Liver (tissue), 9 donors: ENCODE results near the gene RALGAPA2. TPM values are rescaled to one million over a fixed set of nuclear protein-coding genes. Genes with fewer than 3 reads are reported as not detected.

ENCODE experiments used
- DNase-seq: peaks from one replicate; pipeline ENCODE4 v3.0.0-alpha.2; 2017; ENCODE audit warnings: low spot score
- H3K27ac ChIP-seq, 2 donors: one replicate each; pipeline ENCODE4 v1.7.0; 2013; ENCODE audit warnings: inconsistent platforms in 2 of 2, low read length in 2 of 2, control low read depth in 1 of 2, low read depth in 1 of 2, mild to moderate bottlenecking in 1 of 2
- H3K27me3 ChIP-seq, 4 donors: one replicate each; pipeline versions ENCODE4 v1.6.1 to v1.7.0; 2013; ENCODE audit warnings: low read length in 3 of 4, inconsistent platforms in 1 of 4, mild to moderate bottlenecking in 1 of 4, moderate library complexity in 1 of 4; ENCODE audit not compliant: control insufficient read depth in 4 of 4, insufficient read depth in 4 of 4
- H3K36me3 ChIP-seq, 4 donors: one replicate each; pipeline versions ENCODE4 v1.6.1 to v1.7.0; 2013; ENCODE audit warnings: low read length in 3 of 4, mild to moderate bottlenecking in 3 of 4, low read depth in 1 of 4, moderate library complexity in 1 of 4; ENCODE audit not compliant: control insufficient read depth in 4 of 4, insufficient read depth in 3 of 4
- H3K4me1 ChIP-seq, 4 donors: one replicate each; pipeline versions ENCODE4 v1.6.1 to v1.7.0; 2013; ENCODE audit warnings: low read length in 3 of 4, mild to moderate bottlenecking in 3 of 4, moderate library complexity in 1 of 4; ENCODE audit not compliant: control insufficient read depth in 4 of 4, insufficient read depth in 4 of 4
- H3K4me3 ChIP-seq, 3 donors: one replicate each; pipeline versions ENCODE4 v1.6.1 to v1.7.0; 2013; ENCODE audit warnings: low read length in 3 of 3, control low read depth in 1 of 3, low read depth in 1 of 3, mild to moderate bottlenecking in 1 of 3
- H3K9ac ChIP-seq, 2 donors: one replicate each; pipeline ENCODE4 v1.7.0; 2013; ENCODE audit warnings: low read length in 2 of 2, mild to moderate bottlenecking in 2 of 2, moderate library complexity in 2 of 2, control low read depth in 1 of 2, low read depth in 1 of 2
- H3K9me3 ChIP-seq, 4 donors: one replicate each; pipeline versions ENCODE4 v1.6.1 to v1.7.0; 2013; ENCODE audit warnings: low read length in 3 of 4; ENCODE audit not compliant: control insufficient read depth in 4 of 4
- EGR1 ChIP-seq, 2 donors: IDR thresholded peaks; 2 replicates each; pipeline ENCODE4 v1.6.1; 2016 to 2018; ENCODE audit warnings: antibody characterized with exemption in 2 of 2, low read depth in 2 of 2
- FOXA1 ChIP-seq: IDR thresholded peaks from 2 replicates; pipeline ENCODE4 v1.6.1; 2016; ENCODE audit warnings: antibody characterized with exemption
- FOXA2 ChIP-seq: IDR thresholded peaks from 2 replicates; pipeline ENCODE4 v1.6.1; 2016; ENCODE audit warnings: antibody characterized with exemption
- GABPA ChIP-seq, 2 donors: IDR thresholded peaks in 1 of 2; conservative IDR thresholded peaks in 1 of 2; 2 replicates each; pipeline ENCODE4 v1.6.1; 2016; ENCODE audit warnings: antibody characterized with exemption in 2 of 2, mild to moderate bottlenecking in 1 of 2, moderate library complexity in 1 of 2
- HNF4A ChIP-seq, 2 donors: conservative IDR thresholded peaks; 2 replicates each; pipeline ENCODE4 v1.6.1; 2016; ENCODE audit warnings: antibody characterized with exemption in 2 of 2, mild to moderate bottlenecking in 2 of 2
- HNF4G ChIP-seq: IDR thresholded peaks from 2 replicates; pipeline ENCODE4 v1.6.1; 2016; ENCODE audit warnings: antibody characterized with exemption
- JUND ChIP-seq, 2 donors: IDR thresholded peaks; 2 replicates each; pipeline ENCODE4 v1.6.1; 2016; ENCODE audit warnings: antibody characterized with exemption in 2 of 2
- NR2F2 ChIP-seq: IDR thresholded peaks from 2 replicates; pipeline ENCODE4 v1.6.1; 2016; ENCODE audit warnings: antibody characterized with exemption
- RAD21 ChIP-seq, 2 donors: IDR thresholded peaks; 2 replicates each; pipeline ENCODE4 v1.6.1; 2016; ENCODE audit warnings: antibody characterized with exemption in 2 of 2, mild to moderate bottlenecking in 2 of 2
- RXRA ChIP-seq, 2 donors: IDR thresholded peaks; 2 replicates each; pipeline ENCODE4 v1.6.1; 2017 to 2018; ENCODE audit warnings: antibody characterized with exemption in 2 of 2, mild to moderate bottlenecking in 1 of 2
- SP1 ChIP-seq: IDR thresholded peaks from 2 replicates; pipeline ENCODE4 v1.6.1; 2018; ENCODE audit warnings: antibody characterized with exemption, mild to moderate bottlenecking
- YY1 ChIP-seq: IDR thresholded peaks from 2 replicates; pipeline ENCODE4 v1.6.1; 2016; ENCODE audit warnings: antibody characterized with exemption, mild to moderate bottlenecking
- WGBS: extraction: QIAGEN DNeasy Blood & Tissue Kit; methylation state at CpG from one replicate; pipeline ENCODE4 v1.1.7; 2013; 5-methylcytosine and 5-hydroxymethylcytosine counted together
- polyA plus RNA-seq, 2 donors: library from polyadenylated mRNA; stranded (reverse) in 1 of 2; unstranded in 1 of 2; fragments of 200-250 nt in 1 of 2; fragments of >200 nt in 1 of 2; fragmentation: Nextera tagmentation in 1 of 2; extraction: Ambion mirVana in 1 of 2; gene quantifications; one replicate each; pipeline versions ENCODE4 v1.2.1 to v1.2.3, GENCODE V29; 2013 to 2015
- total RNA-seq, 2 donors: library from RNA; depleted of rRNA; stranded (reverse); fragments of >200 nt; gene quantifications; one replicate each; pipeline ENCODE4 v1.2.3, GENCODE V29; 2014
- TF ChIP-seq, protein P1 (sequence below): IDR thresholded peaks from 2 replicates; pipeline ENCODE4 v1.6.1; 2016; ENCODE audit warnings: antibody characterized with exemption
- TF ChIP-seq, protein P2 (sequence below): fragments of 150-350 bp; IDR thresholded peaks from 2 replicates; pipeline ENCODE4 v1.5.1; 2017; ENCODE audit warnings: improper control_type of control experiment, low read depth, low read length; ENCODE audit not compliant: missing input control
- TF ChIP-seq, protein P3 (sequence below): IDR thresholded peaks from 2 replicates; pipeline ENCODE4 v1.6.1; 2016; ENCODE audit warnings: antibody characterized with exemption
- TF ChIP-seq, protein P4 (sequence below): IDR thresholded peaks from 2 replicates; pipeline ENCODE4 v1.6.1; 2016; ENCODE audit warnings: antibody characterized with exemption
- TF ChIP-seq, protein P5 (sequence below): IDR thresholded peaks from 2 replicates; pipeline ENCODE4 v1.6.1; 2016; ENCODE audit warnings: antibody characterized with exemption, mild to moderate bottlenecking
- donor health status: healthy.
- donor health status: healthy.
- donor health status: healthy.
- donor health status: healthy.
- donor health status: healthy.

The RALGAPA2 gene
- total and polyA plus RNA-seq, 4 donors = 14.8 to 89.9 (median 25.1) TPM

DNA sequence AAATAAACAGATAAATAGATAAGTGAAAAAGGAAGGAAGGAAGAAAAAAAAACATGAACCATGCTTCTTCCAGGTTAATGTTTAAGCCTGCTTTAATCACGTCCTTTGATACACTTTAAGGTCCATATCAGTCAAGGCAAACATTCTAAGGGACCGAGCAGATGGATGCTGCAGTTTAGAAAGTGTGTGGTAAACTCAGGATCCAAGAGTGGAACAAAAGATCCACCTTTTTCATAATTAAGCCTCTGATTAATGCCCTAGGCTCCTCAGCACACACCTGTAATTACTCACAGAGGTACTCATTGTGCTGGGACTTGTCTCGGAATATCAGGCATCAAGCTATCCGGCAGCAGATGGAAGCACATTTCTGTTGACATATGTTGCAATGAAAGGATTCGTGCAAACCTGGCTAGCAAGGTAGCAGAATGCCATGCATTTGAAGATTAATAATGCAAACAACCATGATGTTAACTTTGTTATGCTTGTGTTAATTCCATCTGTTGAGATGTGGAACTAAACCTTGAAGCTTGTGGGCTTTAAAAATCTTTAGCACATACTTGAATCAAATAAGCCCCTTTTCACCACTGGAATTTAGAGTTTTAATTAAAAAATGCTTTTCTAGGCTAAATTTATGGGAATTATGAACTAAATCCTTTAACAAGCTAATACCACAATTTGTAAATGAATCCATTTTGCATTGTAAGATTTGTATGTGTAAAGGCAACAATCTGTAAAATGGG lies 163.7 kb downstream of the RALGAPA2 start (continued):
- peak in 1 of 2 donors; percentile 25 for TF ChIP-seq GABPA (IDR thresholded peaks at IDR 0.05 in 1 of 2, conservative IDR thresholded peaks at IDR 0.05 in 1 of 2)
- TF ChIP-seq, protein P1, sequence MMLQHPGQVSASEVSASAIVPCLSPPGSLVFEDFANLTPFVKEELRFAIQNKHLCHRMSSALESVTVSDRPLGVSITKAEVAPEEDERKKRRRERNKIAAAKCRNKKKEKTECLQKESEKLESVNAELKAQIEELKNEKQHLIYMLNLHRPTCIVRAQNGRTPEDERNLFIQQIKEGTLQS = no peak
- TF ChIP-seq HNF4A (conservative IDR thresholded peaks at IDR 0.05) = peak; percentile 54 to 60

DNA sequence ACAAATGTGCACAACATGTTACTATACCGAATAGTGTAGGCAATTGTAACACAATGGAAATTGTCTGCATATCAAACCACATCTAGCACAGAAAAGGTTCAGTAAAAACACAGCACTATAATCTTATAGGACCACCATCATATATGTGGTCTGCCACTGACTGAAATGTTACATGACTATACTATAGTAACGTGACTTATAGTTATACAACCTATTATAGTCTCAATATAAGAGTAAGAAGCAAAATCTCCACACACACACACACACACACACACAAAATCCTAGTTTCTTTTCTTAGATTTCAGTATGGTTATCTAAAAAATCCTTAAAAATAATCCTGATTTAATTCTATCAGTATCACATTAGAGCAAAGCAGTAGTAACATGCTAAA lies 164.6 kb downstream of the RALGAPA2 start:
- no peak overlapping the region for H3K4me3 ChIP-seq
- DNase-seq = no peak
- no peaks in the 10 kb centered on the region for H3K27me3 ChIP-seq
- no peak overlapping the region for H3K9ac ChIP-seq
- H3K36me3 ChIP-seq = peaks cover 1 to 12% (median 9%) of the 10 kb centered on the region in 4 donors
- no peak overlapping the region for H3K27ac ChIP-seq
- H3K4me1 ChIP-seq = peaks cover 0 to 25% (median 18%) of the 10 kb centered on the region in 4 donors
- TF ChIP-seq, protein P2, sequence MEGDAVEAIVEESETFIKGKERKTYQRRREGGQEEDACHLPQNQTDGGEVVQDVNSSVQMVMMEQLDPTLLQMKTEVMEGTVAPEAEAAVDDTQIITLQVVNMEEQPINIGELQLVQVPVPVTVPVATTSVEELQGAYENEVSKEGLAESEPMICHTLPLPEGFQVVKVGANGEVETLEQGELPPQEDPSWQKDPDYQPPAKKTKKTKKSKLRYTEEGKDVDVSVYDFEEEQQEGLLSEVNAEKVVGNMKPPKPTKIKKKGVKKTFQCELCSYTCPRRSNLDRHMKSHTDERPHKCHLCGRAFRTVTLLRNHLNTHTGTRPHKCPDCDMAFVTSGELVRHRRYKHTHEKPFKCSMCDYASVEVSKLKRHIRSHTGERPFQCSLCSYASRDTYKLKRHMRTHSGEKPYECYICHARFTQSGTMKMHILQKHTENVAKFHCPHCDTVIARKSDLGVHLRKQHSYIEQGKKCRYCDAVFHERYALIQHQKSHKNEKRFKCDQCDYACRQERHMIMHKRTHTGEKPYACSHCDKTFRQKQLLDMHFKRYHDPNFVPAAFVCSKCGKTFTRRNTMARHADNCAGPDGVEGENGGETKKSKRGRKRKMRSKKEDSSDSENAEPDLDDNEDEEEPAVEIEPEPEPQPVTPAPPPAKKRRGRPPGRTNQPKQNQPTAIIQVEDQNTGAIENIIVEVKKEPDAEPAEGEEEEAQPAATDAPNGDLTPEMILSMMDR = no peak
- TF ChIP-seq FOXA2 (no peak), HNF4A (conservative IDR thresholded peaks at IDR 0.05) (no peak), RXRA (IDR thresholded peaks at IDR 0.05) (no peak), NR2F2 (no peak)
- TF ChIP-seq, protein P3, sequence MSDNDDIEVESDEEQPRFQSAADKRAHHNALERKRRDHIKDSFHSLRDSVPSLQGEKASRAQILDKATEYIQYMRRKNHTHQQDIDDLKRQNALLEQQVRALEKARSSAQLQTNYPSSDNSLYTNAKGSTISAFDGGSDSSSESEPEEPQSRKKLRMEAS = no peak
- TF ChIP-seq, protein P4, sequence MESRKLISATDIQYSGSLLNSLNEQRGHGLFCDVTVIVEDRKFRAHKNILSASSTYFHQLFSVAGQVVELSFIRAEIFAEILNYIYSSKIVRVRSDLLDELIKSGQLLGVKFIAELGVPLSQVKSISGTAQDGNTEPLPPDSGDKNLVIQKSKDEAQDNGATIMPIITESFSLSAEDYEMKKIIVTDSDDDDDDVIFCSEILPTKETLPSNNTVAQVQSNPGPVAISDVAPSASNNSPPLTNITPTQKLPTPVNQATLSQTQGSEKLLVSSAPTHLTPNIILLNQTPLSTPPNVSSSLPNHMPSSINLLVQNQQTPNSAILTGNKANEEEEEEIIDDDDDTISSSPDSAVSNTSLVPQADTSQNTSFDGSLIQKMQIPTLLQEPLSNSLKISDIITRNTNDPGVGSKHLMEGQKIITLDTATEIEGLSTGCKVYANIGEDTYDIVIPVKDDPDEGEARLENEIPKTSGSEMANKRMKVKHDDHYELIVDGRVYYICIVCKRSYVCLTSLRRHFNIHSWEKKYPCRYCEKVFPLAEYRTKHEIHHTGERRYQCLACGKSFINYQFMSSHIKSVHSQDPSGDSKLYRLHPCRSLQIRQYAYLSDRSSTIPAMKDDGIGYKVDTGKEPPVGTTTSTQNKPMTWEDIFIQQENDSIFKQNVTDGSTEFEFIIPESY = no peak
- no peaks in the 10 kb centered on the region for H3K9me3 ChIP-seq
- WGBS = 86% methylated on average over 2 of the region's 2 CpGs

DNA sequence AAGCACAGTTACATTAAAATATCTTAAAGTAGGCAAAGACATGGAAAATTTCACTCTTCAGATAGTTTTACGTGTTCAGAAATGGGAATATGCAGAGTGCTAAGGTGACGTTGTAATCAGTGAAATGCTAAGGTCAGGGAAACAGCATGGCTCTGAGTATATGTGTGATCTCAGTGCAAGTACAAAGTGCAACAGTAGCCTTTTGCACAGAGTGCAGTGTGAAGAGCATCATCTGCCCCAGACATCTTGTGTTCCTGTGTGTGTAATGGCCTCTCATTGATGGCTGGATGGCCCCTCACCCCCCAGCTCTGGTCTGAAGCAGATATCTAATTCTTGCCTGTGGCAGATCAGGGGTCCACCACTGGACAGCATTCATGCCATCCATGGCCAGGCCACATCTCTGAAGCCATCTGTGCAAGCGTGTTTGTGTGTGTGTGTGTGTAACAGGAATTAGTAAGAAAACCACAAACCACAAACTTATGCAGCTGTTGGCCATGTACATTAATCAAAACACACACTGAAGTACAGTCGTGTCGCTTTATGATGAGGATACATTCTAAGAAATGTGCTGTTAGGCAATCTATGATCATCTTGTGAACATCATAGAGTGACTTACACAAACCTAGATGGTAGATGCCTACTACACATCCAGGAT lies 165.1 kb downstream of the RALGAPA2 start:
- Histone ChIP-seq H3K36me3 (peaks cover 1 to 12% (median 9%) of the 10 kb centered on the region in 4 donors), H3K4me1 (peaks cover 0 to 25% (median 18%) of the 10 kb centered on the region in 4 donors), H3K9ac (no peak overlapping the region), H3K27me3 (no peaks in the 10 kb centered on the region), H3K9me3 (no peaks in the 10 kb centered on the region), H3K27ac (no peak overlapping the region), H3K4me3 (no peak overlapping the region)
- no peak for DNase-seq
- 70% methylated on average over 5 of the region's 5 CpGs for WGBS
- TF ChIP-seq, protein P5, sequence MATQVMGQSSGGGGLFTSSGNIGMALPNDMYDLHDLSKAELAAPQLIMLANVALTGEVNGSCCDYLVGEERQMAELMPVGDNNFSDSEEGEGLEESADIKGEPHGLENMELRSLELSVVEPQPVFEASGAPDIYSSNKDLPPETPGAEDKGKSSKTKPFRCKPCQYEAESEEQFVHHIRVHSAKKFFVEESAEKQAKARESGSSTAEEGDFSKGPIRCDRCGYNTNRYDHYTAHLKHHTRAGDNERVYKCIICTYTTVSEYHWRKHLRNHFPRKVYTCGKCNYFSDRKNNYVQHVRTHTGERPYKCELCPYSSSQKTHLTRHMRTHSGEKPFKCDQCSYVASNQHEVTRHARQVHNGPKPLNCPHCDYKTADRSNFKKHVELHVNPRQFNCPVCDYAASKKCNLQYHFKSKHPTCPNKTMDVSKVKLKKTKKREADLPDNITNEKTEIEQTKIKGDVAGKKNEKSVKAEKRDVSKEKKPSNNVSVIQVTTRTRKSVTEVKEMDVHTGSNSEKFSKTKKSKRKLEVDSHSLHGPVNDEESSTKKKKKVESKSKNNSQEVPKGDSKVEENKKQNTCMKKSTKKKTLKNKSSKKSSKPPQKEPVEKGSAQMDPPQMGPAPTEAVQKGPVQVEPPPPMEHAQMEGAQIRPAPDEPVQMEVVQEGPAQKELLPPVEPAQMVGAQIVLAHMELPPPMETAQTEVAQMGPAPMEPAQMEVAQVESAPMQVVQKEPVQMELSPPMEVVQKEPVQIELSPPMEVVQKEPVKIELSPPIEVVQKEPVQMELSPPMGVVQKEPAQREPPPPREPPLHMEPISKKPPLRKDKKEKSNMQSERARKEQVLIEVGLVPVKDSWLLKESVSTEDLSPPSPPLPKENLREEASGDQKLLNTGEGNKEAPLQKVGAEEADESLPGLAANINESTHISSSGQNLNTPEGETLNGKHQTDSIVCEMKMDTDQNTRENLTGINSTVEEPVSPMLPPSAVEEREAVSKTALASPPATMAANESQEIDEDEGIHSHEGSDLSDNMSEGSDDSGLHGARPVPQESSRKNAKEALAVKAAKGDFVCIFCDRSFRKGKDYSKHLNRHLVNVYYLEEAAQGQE = no peak
- TF ChIP-seq, protein P1 = no peak
- no peak for TF ChIP-seq YY1
- TF ChIP-seq, protein P2 = no peak
- TF ChIP-seq HNF4A (conservative IDR thresholded peaks at IDR 0.05) = peak; percentile 69 to 82
- TF ChIP-seq HNF4G = peak; percentile 37
- TF ChIP-seq EGR1 (IDR thresholded peaks at IDR 0.05; ENCODE audit: low read depth in 2 of 2) = no peak
- TF ChIP-seq FOXA1 = no peak
- TF ChIP-seq, protein P3 = no peak
- peak; percentile 48 for TF ChIP-seq SP1
- no peak for TF ChIP-seq NR2F2
- no peak for TF ChIP-seq JUND (IDR thresholded peaks at IDR 0.05)
- TF ChIP-seq RXRA (IDR thresholded peaks at IDR 0.05) = peak in 1 of 2 donors; percentile 35
- no peak for TF ChIP-seq RAD21 (IDR thresholded peaks at IDR 0.05)
